ENCODE measurements around the gene S100A13.
A peak's percentile ranks its signal among the peaks of the same experiment; 100 is the strongest.
"Not testable (repeated sequence)": the region's sequence is repeated elsewhere in the genome, so short reads cannot be mapped to it uniquely, and the experiment has no call there.

Gene S100A13

GRCh38 chr1:153599847-153600246 lies 27.5 kb downstream of the S100A13 start:
- no peak for DNase-seq

GRCh38 chr1:153598309-153599172 lies 28.8 kb downstream of the S100A13 start:
- DNase-seq = peak; percentile 31

- DNase-seq = peak; percentile 49
These were observed 30.1 kb downstream of the S100A13 start for GRCh38 chr1:153597206-153597605.

- no peak for DNase-seq
These were observed 34.6 kb downstream of the S100A13 start for GRCh38 chr1:153592748-153593147.

- no peak for DNase-seq
These were observed 38.8 kb downstream of the S100A13 start for GRCh38 chr1:153588482-153588881.

GRCh38 chr1:153588033-153588432 lies 39.3 kb downstream of the S100A13 start:
- DNase-seq = not testable (repeated sequence)

GRCh38 chr1:153587314-153587713 lies 40.0 kb downstream of the S100A13 start:
- DNase-seq = no peak

GRCh38 chr1:153586347-153586746 lies 41.0 kb downstream of the S100A13 start:
- no peak for DNase-seq

GRCh38 chr1:153585006-153585405 lies 42.3 kb downstream of the S100A13 start:
- DNase-seq = no peak

- DNase-seq = no peak
These were observed 43.3 kb downstream of the S100A13 start for GRCh38 chr1:153583976-153584375.

GRCh38 chr1:153583514-153583913 lies 43.8 kb downstream of the S100A13 start:
- not testable (repeated sequence) for DNase-seq

- not testable (repeated sequence) for DNase-seq
These were observed 44.5 kb downstream of the S100A13 start for GRCh38 chr1:153582836-153583235.

GRCh38 chr1:153578936-153579335 lies 48.4 kb downstream of the S100A13 start:
- no peak for DNase-seq

- DNase-seq = no peak
These were observed 48.8 kb downstream of the S100A13 start for GRCh38 chr1:153578490-153578889.

GRCh38 chr1:153577624-153578051 lies 49.7 kb downstream of the S100A13 start:
- no peak for DNase-seq

- no peak for DNase-seq
These were observed 50.2 kb downstream of the S100A13 start for GRCh38 chr1:153577138-153577537.

GRCh38 chr1:153575497-153575896 lies 51.8 kb downstream of the S100A13 start:
- not testable (repeated sequence) for DNase-seq

- not testable (repeated sequence) for DNase-seq
These were observed 52.2 kb downstream of the S100A13 start for GRCh38 chr1:153575081-153575491.

- DNase-seq = no peak
These were observed 54.0 kb downstream of the S100A13 start for GRCh38 chr1:153573351-153573750.

GRCh38 chr1:153572569-153573015 lies 54.7 kb downstream of the S100A13 start:
- DNase-seq = peak; percentile 78

GRCh38 chr1:153571706-153572105 lies 55.6 kb downstream of the S100A13 start:
- DNase-seq = no peak

GRCh38 chr1:153570874-153571273 lies 56.4 kb downstream of the S100A13 start:
- DNase-seq = no peak

GRCh38 chr1:153569465-153569864 lies 57.8 kb downstream of the S100A13 start:
- no peak for DNase-seq
